Cerebellar cortex (tissue), 1 donor: ENCODE measurements around the gene B4GALT3.

Source experiments
- DNase-seq: peaks from one replicate; pipeline ENCODE4 v3.0.0-alpha.2; 2015; ENCODE audit warnings: low spot score

Gene B4GALT3

GRCh38 chr1:161162806-161163205 lies 14.5 kb downstream of the B4GALT3 start:
- DNase-seq: no peak

GRCh38 chr1:161162052-161162451 lies 15.3 kb downstream of the B4GALT3 start:
- no peak for DNase-seq

- DNase-seq: no peak
Measured at GRCh38 chr1:161161652-161162051, 15.7 kb downstream of the B4GALT3 start.

- no peak for DNase-seq
Measured at GRCh38 chr1:161160671-161161145, 16.6 kb downstream of the B4GALT3 start.

- DNase-seq: no peak
Measured at GRCh38 chr1:161159913-161160243, 17.4 kb downstream of the B4GALT3 start.

GRCh38 chr1:161159087-161159912 lies 18.0 kb downstream of the B4GALT3 start, which contains the start of gene USP21:
TSS of gene USP21 (plus strand) at chr1:161159500. CDS start at chr1:161160641, 1,141 bp downstream.
- peak; percentile 93 for DNase-seq

- no peak for DNase-seq
Measured at GRCh38 chr1:161158316-161159010, 18.8 kb downstream of the B4GALT3 start.

GRCh38 chr1:161157867-161158266 lies 19.4 kb downstream of the B4GALT3 start:
- no peak for DNase-seq

- DNase-seq: peak; percentile 93
Measured at GRCh38 chr1:161153682-161154337, 23.5 kb downstream of the B4GALT3 start, which contains the start of gene UFC1. TSS of gene UFC1 (plus strand) at chr1:161153978. CDS start at chr1:161153998, 20 bp downstream.

GRCh38 chr1:161153176-161153575 lies 24.1 kb downstream of the B4GALT3 start:
- DNase-seq: no peak

GRCh38 chr1:161145832-161146231 lies 31.5 kb downstream of the B4GALT3 start:
- DNase-seq: no peak

- DNase-seq: no peak
Measured at GRCh38 chr1:161140755-161141400, 36.4 kb downstream of the B4GALT3 start.

- DNase-seq: peak; percentile 41
Measured at GRCh38 chr1:161139766-161140165, 37.5 kb downstream of the B4GALT3 start.

- DNase-seq: no peak
Measured at GRCh38 chr1:161138431-161138830, 38.9 kb downstream of the B4GALT3 start.

- no peak for DNase-seq
Measured at GRCh38 chr1:161137881-161138280, 39.4 kb downstream of the B4GALT3 start.

GRCh38 chr1:161133220-161133740 lies 44.0 kb downstream of the B4GALT3 start:
- no peak for DNase-seq

- peak; percentile 98 for DNase-seq
Measured at GRCh38 chr1:161132410-161133219, 44.7 kb downstream of the B4GALT3 start, which contains the start of gene DEDD. TSS of gene DEDD (minus strand) at chr1:161132667. CDS start at chr1:161124462, 8,205 bp downstream.

- peak; percentile 32 for DNase-seq
Measured at GRCh38 chr1:161131523-161132409, 45.5 kb downstream of the B4GALT3 start.

- DNase-seq: no peak
Measured at GRCh38 chr1:161130266-161130665, 47.0 kb downstream of the B4GALT3 start.
